ENCODE measurements around the gene CPPED1.

- TF ChIP-seq POLR2A (IDR thresholded peaks at IDR 0.05) (no peak), CTCF (IDR thresholded peaks at IDR 0.05) (no peak)
Observed at GRCh38 chr16:12716658-12717057, 87.0 kb downstream of the CPPED1 start.

Measured in prostate gland (tissue), 2 donors.